ENCODE measurements around the gene SLC1A1.

SLC1A1 gene

GRCh38 chr9:4622016-4622415, 131.7 kb downstream of the SLC1A1 start:
- no peak for DNase-seq

- no peak for DNase-seq
Observed at GRCh38 chr9:4630836-4631235, 140.6 kb downstream of the SLC1A1 start.

Data from NCI-H1417 treated with DMSO at 0.1 percent for 48 hours (cell line).